Neural progenitor cell (in vitro differentiated cells): Measurements from ENCODE around the gene SLIT1.

Source experiments
- EZH2 ChIP-seq: fragments of 200-600 bp; sonication (generic); IDR thresholded peaks from 2 replicates; pipeline ENCODE4 v1.6.1; 2017; ENCODE audit warnings: antibody characterized with exemption, mild to moderate bottlenecking, moderate library complexity
- EZH2phosphoT487 ChIP-seq: fragments of 200-600 bp; sonication (generic); IDR thresholded peaks from 2 replicates; pipeline ENCODE4 v1.6.1; 2017; ENCODE audit warnings: antibody characterized with exemption
- TF ChIP-seq, protein P1 (sequence below): fragments of 200-600 bp; sonication (generic); IDR thresholded peaks from 2 replicates; pipeline ENCODE4 v1.5.1; 2017; ENCODE audit warnings: antibody characterized with exemption, mild to moderate bottlenecking

DNA sequence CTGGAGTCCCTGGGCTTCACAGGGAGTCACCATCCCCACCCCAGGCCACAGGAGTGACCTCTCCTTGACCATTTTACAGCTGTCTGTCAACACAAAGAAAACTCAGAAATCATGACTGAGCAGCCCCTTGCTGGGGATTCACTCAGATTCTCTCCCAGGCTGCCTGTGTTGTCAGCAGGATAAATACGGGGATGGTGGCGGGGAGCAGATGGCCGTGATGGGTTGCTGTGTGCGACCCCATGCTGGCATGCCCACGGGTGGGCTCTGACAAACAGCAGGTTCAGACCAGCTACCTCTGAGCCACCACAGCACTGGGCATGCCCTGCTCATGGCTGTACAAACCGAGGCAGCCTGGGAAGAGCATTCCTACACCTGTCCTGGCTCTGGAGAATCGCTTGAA, 136.1 kb downstream of the SLIT1 start:
- TF ChIP-seq, protein P1, sequence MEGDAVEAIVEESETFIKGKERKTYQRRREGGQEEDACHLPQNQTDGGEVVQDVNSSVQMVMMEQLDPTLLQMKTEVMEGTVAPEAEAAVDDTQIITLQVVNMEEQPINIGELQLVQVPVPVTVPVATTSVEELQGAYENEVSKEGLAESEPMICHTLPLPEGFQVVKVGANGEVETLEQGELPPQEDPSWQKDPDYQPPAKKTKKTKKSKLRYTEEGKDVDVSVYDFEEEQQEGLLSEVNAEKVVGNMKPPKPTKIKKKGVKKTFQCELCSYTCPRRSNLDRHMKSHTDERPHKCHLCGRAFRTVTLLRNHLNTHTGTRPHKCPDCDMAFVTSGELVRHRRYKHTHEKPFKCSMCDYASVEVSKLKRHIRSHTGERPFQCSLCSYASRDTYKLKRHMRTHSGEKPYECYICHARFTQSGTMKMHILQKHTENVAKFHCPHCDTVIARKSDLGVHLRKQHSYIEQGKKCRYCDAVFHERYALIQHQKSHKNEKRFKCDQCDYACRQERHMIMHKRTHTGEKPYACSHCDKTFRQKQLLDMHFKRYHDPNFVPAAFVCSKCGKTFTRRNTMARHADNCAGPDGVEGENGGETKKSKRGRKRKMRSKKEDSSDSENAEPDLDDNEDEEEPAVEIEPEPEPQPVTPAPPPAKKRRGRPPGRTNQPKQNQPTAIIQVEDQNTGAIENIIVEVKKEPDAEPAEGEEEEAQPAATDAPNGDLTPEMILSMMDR: no peak
- no peak for TF ChIP-seq EZH2
- TF ChIP-seq EZH2phosphoT487: no peak
